ENCODE measurements around the gene HTR4.
"Not testable (repeated sequence)": the region's sequence is repeated elsewhere in the genome, so short reads cannot be mapped to it uniquely, and the experiment has no call there.

Gene HTR4

GRCh38 chr5:148599187-148599586, 55.1 kb downstream of the HTR4 start:
- DNase-seq: no peak

DNA sequence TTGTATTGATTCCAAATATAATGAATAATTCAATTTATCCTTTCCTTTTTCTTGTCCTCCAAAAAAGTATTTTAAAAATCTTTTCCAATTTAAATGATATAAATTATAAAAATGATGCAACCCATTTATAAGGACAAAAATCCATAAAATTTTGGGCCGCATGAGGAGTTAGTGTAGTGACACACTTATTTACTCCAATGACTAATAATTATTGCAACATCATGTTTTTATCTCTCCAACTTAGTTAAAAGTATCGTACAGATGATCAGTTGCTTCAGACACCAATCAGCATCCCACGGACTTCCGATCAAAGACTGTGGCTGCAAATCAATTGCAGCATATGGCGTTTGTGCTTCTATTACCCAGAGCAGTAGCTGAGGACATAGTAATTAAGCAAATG, 58.6 kb downstream of the HTR4 start:
- no peak for DNase-seq

DNA sequence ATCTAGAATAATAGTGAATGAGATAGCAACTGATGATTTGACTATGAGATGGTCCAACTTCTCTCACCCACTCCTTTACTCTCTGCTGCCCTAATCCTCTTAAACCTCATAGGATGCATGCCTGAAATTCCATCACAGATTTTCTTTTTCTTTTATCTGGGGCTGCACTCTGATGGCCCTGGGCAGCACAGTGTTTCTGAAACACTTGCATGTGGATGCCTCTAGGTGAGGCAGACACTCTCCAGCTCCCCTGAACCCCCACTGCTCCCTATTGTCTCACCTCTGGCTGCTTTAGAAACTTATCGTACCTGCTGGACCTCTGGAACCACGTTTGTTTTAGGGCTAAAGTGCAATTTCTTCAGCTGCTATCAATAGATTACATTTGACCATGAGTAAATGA, 67.5 kb downstream of the HTR4 start:
- no peak for DNase-seq

- DNase-seq: no peak
These were observed 68.3 kb downstream of the HTR4 start for GRCh38 chr5:148585988-148586387.

DNA sequence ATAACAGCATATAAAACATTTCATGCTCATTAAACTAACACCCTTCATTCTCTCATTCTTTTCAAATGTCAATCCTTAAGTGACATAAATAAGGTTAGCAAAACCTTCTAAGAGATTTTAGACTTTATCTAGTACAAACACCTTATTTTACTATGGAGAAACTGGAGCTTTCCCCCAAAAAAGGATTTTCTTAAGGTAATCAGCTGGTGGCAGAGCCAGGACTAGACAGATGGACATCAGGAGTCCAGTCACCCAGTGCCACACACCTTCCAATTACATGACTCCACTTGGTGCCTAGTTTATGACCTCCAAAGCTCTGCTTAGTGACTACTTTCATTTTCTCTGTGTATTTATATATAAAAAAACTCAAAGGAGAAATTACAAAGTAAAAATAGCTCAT, 70.2 kb downstream of the HTR4 start:
- DNase-seq: no peak

DNA sequence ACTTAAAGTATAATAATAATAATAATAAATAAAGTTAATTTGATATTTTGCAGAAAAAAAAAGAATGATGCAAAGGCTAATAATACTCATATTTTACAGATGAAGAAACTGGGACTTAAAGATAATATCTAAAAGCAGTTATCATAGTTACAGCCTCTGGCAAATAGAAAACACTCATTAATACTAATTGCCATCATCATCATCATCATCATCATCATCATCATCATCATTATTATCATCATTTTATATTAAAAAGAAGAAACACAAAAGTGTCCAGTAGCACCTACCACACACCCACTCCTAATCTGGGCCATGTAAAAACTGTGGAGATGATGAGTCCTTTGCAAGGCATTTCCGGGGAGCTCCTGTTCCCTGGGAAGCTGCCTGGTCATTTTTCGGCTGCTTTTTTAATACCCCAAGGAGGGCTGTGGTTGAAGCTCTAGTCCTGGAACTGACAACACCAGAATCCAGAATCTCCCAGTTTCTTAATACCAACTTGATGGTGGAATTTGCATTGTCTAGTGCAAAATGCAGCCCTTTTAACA, 70.8 kb downstream of the HTR4 start:
- no peak for DNase-seq

GRCh38 chr5:148574167-148574566, 80.2 kb downstream of the HTR4 start:
- DNase-seq: no peak

GRCh38 chr5:148573374-148573773, 81.0 kb downstream of the HTR4 start:
- no peak for DNase-seq

DNA sequence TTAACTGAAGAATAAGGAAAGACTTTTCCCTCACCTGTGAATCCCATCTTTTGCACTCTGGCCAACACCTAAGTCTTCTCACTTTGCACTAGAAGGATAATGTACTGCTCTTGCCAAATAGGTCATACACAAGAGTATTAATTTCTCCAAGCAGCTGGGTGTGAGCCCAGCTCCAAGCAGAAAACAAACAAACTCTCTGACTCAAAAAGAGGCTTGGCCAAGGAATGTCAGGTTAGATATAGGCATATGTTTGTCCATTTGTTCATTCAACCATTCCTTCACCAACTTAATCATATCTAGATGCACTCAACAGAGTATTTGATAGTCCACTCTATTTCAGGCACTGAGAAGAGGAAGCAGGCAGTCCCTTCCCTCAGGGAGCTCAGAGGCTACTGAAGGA, 84.4 kb downstream of the HTR4 start:
- no peak for DNase-seq

DNA sequence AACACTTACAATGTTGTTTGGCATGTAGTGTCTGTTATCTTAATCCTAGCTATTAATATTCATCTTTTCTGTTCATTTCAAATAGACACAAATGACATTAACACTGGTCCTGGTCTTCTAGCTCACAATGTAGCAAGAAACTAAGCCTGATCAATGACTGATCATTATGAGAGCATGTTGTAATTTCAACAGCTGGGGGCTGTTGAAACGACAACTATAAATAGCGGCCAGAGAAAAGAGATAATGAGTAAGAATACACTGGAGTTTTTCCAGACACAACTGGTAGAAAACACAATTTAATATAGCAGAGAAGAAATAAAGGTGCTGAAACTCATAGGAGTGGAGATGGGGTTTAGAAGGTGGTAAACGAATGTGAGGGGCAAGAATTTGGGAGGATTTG, 89.2 kb downstream of the HTR4 start:
- DNase-seq: no peak

GRCh38 chr5:148563021-148563420, 91.3 kb downstream of the HTR4 start:
- DNase-seq: no peak

GRCh38 chr5:148561801-148562311, 92.5 kb downstream of the HTR4 start:
- no peak for DNase-seq

- no peak for DNase-seq
These were observed 94.9 kb downstream of the HTR4 start for GRCh38 chr5:148559461-148559860.

DNA sequence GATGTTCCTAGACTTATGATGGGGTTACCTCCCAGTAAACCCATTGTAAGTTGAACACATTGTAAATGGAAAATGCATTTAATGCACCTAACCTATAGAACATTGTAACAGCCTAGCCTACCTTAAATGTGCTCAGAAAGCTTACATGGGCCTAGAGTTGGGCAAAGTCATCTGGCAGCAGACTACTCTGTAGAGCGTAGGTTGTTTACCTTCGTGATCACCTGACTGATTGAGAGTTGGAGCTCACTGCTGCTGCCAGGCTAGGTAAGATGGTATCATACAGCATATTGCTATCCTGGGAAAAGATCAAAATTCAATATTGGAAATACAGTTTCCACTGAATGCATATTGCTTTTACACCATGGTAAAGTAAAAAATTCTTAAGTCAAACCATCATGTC, 95.4 kb downstream of the HTR4 start:
- no peak for DNase-seq

DNA sequence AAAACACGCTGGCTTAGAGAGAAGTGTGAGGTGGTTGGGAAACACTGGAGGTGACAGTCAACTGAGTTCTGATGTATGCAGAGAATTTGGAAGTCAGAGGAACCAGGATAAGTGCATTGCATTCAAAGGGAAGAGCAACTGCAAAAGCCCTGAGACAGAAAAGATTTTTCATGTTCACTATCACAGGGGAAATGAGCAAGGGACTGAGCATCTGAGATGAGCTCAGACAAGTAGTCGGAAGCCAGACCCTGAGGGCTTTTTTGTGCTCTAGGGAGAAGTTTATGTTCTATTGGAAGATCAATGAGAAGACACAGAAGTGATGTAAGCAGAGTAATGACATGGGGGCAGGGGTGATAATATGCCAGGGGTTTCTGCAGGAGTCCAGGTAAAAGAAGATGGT, 97.5 kb downstream of the HTR4 start:
- no peak for DNase-seq

GRCh38 chr5:148554621-148555020, 99.7 kb downstream of the HTR4 start:
- no peak for DNase-seq

DNA sequence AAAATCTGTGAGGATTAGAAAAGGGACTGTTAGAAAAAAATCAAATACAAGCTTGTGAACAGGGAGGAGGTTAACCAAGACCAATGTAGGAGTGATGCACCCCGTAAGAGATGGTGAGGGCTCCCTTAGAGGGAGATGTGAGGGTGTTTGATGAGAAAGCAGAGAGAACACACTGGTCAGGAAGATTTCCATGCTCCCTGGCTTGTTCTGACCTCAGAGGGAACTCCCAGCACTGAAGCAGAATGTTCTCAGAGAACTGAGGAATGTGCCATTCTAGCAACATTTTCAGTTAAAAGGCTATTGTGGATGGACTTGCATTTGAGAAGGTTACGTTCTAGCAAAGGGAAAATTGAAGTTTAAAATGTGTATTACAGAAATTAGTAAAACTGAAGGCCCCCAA, 110.6 kb downstream of the HTR4 start:
- DNase-seq: no peak

DNA sequence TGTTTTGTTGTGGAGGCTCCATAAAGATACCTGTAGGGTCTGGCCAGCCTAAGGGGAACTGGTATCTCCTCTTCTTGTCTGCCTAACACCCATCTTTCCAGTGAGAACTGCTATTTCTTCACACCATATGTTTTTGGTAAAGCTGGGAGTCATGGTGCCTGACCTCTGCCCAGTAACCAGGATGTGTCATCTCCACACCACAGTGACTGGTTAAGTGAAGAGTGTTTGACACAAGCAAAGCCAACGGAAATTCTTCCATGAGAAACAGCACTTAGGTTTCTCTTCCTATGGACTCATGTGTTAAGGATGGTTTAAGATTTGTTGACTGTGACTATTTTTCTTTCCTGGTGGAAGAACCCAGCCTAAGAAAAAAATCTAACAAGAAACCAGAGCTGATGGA, 111.5 kb downstream of the HTR4 start:
- no peak for DNase-seq

DNA sequence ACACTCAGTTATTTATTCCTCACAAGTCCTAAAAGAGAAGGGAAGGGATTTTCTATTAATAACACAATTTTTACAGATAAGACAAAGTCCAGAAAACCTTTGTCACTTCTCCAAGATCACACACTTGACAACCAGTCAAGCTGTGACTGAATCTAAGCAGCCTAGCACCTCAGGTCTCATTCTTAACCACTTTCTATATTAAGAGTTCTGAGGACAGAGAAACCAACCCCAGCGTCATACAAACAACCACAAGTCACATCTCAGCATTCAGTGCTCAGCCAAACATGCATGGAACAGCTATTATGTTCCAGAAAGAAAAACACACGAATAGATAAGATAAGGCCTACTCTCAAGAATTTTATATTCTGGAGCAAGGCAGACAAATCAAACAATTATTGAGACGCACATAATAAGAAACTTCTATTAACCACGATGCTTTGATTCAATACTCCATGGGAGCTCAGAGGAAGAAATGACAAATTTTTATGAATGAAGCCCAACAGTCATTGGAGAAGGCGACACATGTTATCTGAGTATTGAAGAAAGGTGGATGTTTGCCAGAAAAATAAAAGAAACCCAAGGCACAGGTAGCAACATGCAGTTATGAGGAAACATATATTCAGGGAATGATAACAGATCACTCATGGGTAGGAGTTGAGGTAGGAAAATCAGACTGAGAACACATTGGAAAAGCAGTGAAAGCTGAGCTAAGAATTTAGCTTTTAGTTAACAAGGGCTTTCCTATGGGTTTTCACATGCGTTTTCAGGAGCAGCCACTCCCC, 113.1 kb downstream of the HTR4 start:
- no peak for DNase-seq

- DNase-seq: no peak
These were observed 113.7 kb downstream of the HTR4 start for GRCh38 chr5:148540647-148541046.

DNA sequence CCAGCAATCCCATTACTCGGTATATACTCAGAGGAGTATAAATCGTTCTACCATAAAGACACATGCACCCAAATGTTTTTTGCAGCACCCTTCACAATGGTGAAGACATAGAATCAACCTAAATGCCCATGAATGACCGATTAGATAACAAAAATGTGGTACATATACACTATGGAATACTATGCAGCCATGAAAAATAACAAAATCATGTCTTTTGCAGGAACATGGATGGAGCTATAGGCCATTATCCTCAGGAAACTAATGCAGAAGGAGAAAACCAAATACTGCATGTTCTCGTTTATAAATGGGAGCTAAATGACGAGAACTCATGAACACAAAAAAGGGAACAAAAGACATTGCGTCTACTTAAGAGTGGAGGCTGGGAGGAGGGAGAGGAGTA, 114.5 kb downstream of the HTR4 start:
- DNase-seq: no peak

DNA sequence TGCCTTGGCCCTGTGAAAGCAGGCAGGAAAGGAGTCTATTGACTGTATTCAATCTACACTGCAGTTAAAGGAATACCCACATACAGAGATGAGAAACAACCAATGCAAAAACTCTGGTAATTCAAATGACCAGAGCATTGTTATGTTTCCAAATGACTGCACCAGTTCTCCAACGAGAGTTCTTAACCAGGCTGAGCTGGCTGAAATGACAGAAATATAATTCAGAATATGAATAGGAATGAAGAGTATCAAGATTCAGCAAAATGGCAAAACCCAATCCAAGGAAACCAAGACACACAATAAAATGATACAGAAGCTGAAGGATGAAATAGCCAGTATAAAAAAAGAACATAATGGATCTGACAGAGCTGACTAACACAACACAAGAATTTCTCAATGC, 119.1 kb downstream of the HTR4 start:
- DNase-seq: no peak

DNA sequence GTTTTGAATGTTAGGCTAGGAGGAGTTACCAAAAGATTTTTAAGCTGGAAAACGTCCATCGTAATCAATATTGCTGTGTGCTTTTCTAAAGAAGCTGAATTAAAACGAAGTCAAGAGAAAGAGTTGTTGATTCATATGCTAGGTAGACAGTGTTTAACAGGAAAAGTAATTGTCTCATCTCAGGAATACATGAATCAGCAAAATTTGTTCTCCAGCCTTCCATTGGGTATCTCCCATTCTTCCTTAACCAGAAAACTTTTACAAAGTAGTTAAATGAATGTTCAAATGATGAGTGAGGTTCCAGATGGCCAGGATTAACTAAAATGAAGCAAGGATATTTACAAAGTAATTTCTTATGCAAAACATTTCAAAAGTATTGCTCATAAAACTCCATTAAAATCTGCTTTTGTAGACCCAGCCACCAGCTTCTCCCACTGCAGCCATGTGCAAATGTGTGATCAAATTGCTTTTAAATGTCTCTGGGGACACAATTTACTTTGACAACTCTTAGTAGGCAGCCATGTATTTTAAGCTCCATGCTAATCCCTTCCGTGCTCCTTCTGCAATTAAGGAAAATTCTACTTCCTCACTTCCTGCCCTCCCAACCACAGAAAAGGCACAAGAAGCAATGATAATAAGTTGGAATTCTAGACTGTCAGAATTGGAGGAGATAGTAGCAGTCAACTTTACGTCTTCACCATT, 121.2 kb downstream of the HTR4 start:
- DNase-seq: no peak

GRCh38 chr5:148529450-148529849, 124.9 kb downstream of the HTR4 start:
- not testable (repeated sequence) for DNase-seq
